Measurements from ENCODE around the gene ELFN1.

Gene ELFN1

GRCh38 chr7:1685000-1685624 is 15.0 kb downstream of the ELFN1 start:
- no peak overlapping the region for H3K9ac ChIP-seq (ENCODE audit: low read length)
- H3K27ac ChIP-seq (ENCODE audit: low read depth, low read length), result no peak overlapping the region
- H3K56ac ChIP-seq (ENCODE audit: low read length), result no peak overlapping the region
- H3K79me2 ChIP-seq (ENCODE audit: control insufficient read depth, insufficient read depth, low read length), result no peaks in the 10 kb centered on the region
- H3K36me3 ChIP-seq (ENCODE audit: control insufficient read depth, insufficient read depth, low read length), result no peaks in the 10 kb centered on the region
- no peak overlapping the region for H4K8ac ChIP-seq (ENCODE audit: low read depth, low read length)
- no CpG with 5 or more reads among the region's 1 CpG for WGBS (ENCODE audit: extremely low coverage, insufficient coverage, low lambda C conversion rate)
- no peak overlapping the region for H2BK15ac ChIP-seq (replicated peaks; ENCODE audit: low read depth)
- no peak overlapping the region for H3K23ac ChIP-seq (ENCODE audit: low read length)
- H3K4me1 ChIP-seq (ENCODE audit: control insufficient read depth, low read depth, low read length), result no peaks in the 10 kb centered on the region
- no peak overlapping the region for H2AK5ac ChIP-seq (ENCODE audit: low read length)
- no peak overlapping the region for H3K4me2 ChIP-seq (ENCODE audit: low read length)
- no peak overlapping the region for H2BK5ac ChIP-seq (ENCODE audit: low read length)
- H3K79me1 ChIP-seq (ENCODE audit: low read length), result no peaks in the 10 kb centered on the region
- H3K27me3 ChIP-seq (ENCODE audit: insufficient read depth, low read length, poor library complexity), result no peaks in the 10 kb centered on the region
- no peak overlapping the region for H3K4me3 ChIP-seq (ENCODE audit: low read length)
- no peak overlapping the region for H2BK120ac ChIP-seq (ENCODE audit: low read depth, low read length)
- H4K5ac ChIP-seq (ENCODE audit: low read length), result no peak overlapping the region
- no peak overlapping the region for H3K4ac ChIP-seq (ENCODE audit: low read depth, low read length)
- no peak overlapping the region for H3K18ac ChIP-seq (ENCODE audit: low read length)
- DNase-seq, result no peak

- Histone ChIP-seq H2BK5ac (ENCODE audit: low read length) (no peak overlapping the region), H3K9ac (ENCODE audit: low read length) (no peak overlapping the region), H3K79me1 (ENCODE audit: low read length) (no peaks in the 10 kb centered on the region), H3K79me2 (ENCODE audit: control insufficient read depth, insufficient read depth, low read length) (no peaks in the 10 kb centered on the region), H4K8ac (ENCODE audit: low read depth, low read length) (no peak overlapping the region), H3K4me2 (ENCODE audit: low read length) (no peak overlapping the region), H4K5ac (ENCODE audit: low read length) (no peak overlapping the region), H2BK120ac (ENCODE audit: low read depth, low read length) (no peak overlapping the region), H3K56ac (ENCODE audit: low read length) (no peak overlapping the region), H2AK5ac (ENCODE audit: low read length) (no peak overlapping the region), H3K4ac (ENCODE audit: low read depth, low read length) (no peak overlapping the region), H3K27me3 (ENCODE audit: insufficient read depth, low read length, poor library complexity) (no peaks in the 10 kb centered on the region), H3K23ac (ENCODE audit: low read length) (no peak overlapping the region), H3K36me3 (ENCODE audit: control insufficient read depth, insufficient read depth, low read length) (no peaks in the 10 kb centered on the region), H2BK15ac (replicated peaks; ENCODE audit: low read depth) (no peak overlapping the region), H3K4me3 (ENCODE audit: low read length) (no peak overlapping the region), H3K27ac (ENCODE audit: low read depth, low read length) (no peak overlapping the region), H3K4me1 (ENCODE audit: control insufficient read depth, low read depth, low read length) (no peaks in the 10 kb centered on the region), H3K18ac (ENCODE audit: low read length) (no peak overlapping the region)
- no peak for DNase-seq
Measured at GRCh38 chr7:1688542-1688941, 18.5 kb downstream of the ELFN1 start.

GRCh38 chr7:1689311-1689710 is 19.2 kb downstream of the ELFN1 start:
- Histone ChIP-seq H3K27ac (ENCODE audit: low read depth, low read length) (no peak overlapping the region), H3K27me3 (ENCODE audit: insufficient read depth, low read length, poor library complexity) (no peaks in the 10 kb centered on the region), H3K18ac (ENCODE audit: low read length) (no peak overlapping the region), H2BK120ac (ENCODE audit: low read depth, low read length) (no peak overlapping the region), H2BK5ac (ENCODE audit: low read length) (no peak overlapping the region), H3K4me2 (ENCODE audit: low read length) (no peak overlapping the region), H3K4me1 (ENCODE audit: control insufficient read depth, low read depth, low read length) (no peaks in the 10 kb centered on the region), H3K79me2 (ENCODE audit: control insufficient read depth, insufficient read depth, low read length) (no peaks in the 10 kb centered on the region), H4K8ac (ENCODE audit: low read depth, low read length) (no peak overlapping the region), H4K5ac (ENCODE audit: low read length) (no peak overlapping the region), H2BK15ac (replicated peaks; ENCODE audit: low read depth) (no peak overlapping the region), H3K56ac (ENCODE audit: low read length) (no peak overlapping the region), H3K23ac (ENCODE audit: low read length) (no peak overlapping the region), H3K4me3 (ENCODE audit: low read length) (no peak overlapping the region), H3K9ac (ENCODE audit: low read length) (no peak overlapping the region), H3K36me3 (ENCODE audit: control insufficient read depth, insufficient read depth, low read length) (no peaks in the 10 kb centered on the region), H3K4ac (ENCODE audit: low read depth, low read length) (no peak overlapping the region), H2AK5ac (ENCODE audit: low read length) (no peak overlapping the region), H3K79me1 (ENCODE audit: low read length) (no peaks in the 10 kb centered on the region)
- DNase-seq, result no peak
- no CpG with 5 or more reads among the region's 3 CpGs for WGBS (ENCODE audit: extremely low coverage, insufficient coverage, low lambda C conversion rate)

- no peak overlapping the region for H3K27ac ChIP-seq (ENCODE audit: low read depth, low read length)
- no peak overlapping the region for H2BK5ac ChIP-seq (ENCODE audit: low read length)
- 100% methylated on average over 1 of the region's 1 CpG for WGBS (ENCODE audit: extremely low coverage, insufficient coverage, low lambda C conversion rate)
- no peak overlapping the region for H3K4ac ChIP-seq (ENCODE audit: low read depth, low read length)
- H3K79me2 ChIP-seq (ENCODE audit: control insufficient read depth, insufficient read depth, low read length), result no peaks in the 10 kb centered on the region
- H2AK5ac ChIP-seq (ENCODE audit: low read length), result no peak overlapping the region
- no peak overlapping the region for H2BK120ac ChIP-seq (ENCODE audit: low read depth, low read length)
- no peak overlapping the region for H3K18ac ChIP-seq (ENCODE audit: low read length)
- no peak overlapping the region for H4K5ac ChIP-seq (ENCODE audit: low read length)
- no peak overlapping the region for H3K9ac ChIP-seq (ENCODE audit: low read length)
- H3K4me3 ChIP-seq (ENCODE audit: low read length), result no peak overlapping the region
- no peak for DNase-seq
- no peak overlapping the region for H2BK15ac ChIP-seq (replicated peaks; ENCODE audit: low read depth)
- no peak overlapping the region for H3K23ac ChIP-seq (ENCODE audit: low read length)
- no peaks in the 10 kb centered on the region for H3K79me1 ChIP-seq (ENCODE audit: low read length)
- no peaks in the 10 kb centered on the region for H3K36me3 ChIP-seq (ENCODE audit: control insufficient read depth, insufficient read depth, low read length)
- no peak overlapping the region for H3K56ac ChIP-seq (ENCODE audit: low read length)
- no peaks in the 10 kb centered on the region for H3K27me3 ChIP-seq (ENCODE audit: insufficient read depth, low read length, poor library complexity)
- H4K8ac ChIP-seq (ENCODE audit: low read depth, low read length), result no peak overlapping the region
- H3K4me1 ChIP-seq (ENCODE audit: control insufficient read depth, low read depth, low read length), result no peaks in the 10 kb centered on the region
- no peak overlapping the region for H3K4me2 ChIP-seq (ENCODE audit: low read length)
Measured at GRCh38 chr7:1690359-1690958, 20.4 kb downstream of the ELFN1 start.

- H3K27ac ChIP-seq (ENCODE audit: low read depth, low read length), result no peak overlapping the region
- H3K9ac ChIP-seq (ENCODE audit: low read length), result no peak overlapping the region
- H2BK120ac ChIP-seq (ENCODE audit: low read depth, low read length), result no peak overlapping the region
- H3K18ac ChIP-seq (ENCODE audit: low read length), result no peak overlapping the region
- no CpG with 5 or more reads among the region's 8 CpGs for WGBS (ENCODE audit: extremely low coverage, insufficient coverage, low lambda C conversion rate)
- no peak for DNase-seq
- no peak overlapping the region for H2BK5ac ChIP-seq (ENCODE audit: low read length)
- H3K36me3 ChIP-seq (ENCODE audit: control insufficient read depth, insufficient read depth, low read length), result no peaks in the 10 kb centered on the region
- no peak overlapping the region for H3K4me2 ChIP-seq (ENCODE audit: low read length)
- no peaks in the 10 kb centered on the region for H3K79me2 ChIP-seq (ENCODE audit: control insufficient read depth, insufficient read depth, low read length)
- H3K27me3 ChIP-seq (ENCODE audit: insufficient read depth, low read length, poor library complexity), result no peaks in the 10 kb centered on the region
- no peak overlapping the region for H4K5ac ChIP-seq (ENCODE audit: low read length)
- H2BK15ac ChIP-seq (replicated peaks; ENCODE audit: low read depth), result no peak overlapping the region
- H3K4me3 ChIP-seq (ENCODE audit: low read length), result no peak overlapping the region
- H3K79me1 ChIP-seq (ENCODE audit: low read length), result no peaks in the 10 kb centered on the region
- H3K4ac ChIP-seq (ENCODE audit: low read depth, low read length), result no peak overlapping the region
- H4K8ac ChIP-seq (ENCODE audit: low read depth, low read length), result no peak overlapping the region
- H2AK5ac ChIP-seq (ENCODE audit: low read length), result no peak overlapping the region
- no peak overlapping the region for H3K23ac ChIP-seq (ENCODE audit: low read length)
- no peaks in the 10 kb centered on the region for H3K4me1 ChIP-seq (ENCODE audit: control insufficient read depth, low read depth, low read length)
- no peak overlapping the region for H3K56ac ChIP-seq (ENCODE audit: low read length)
Measured at GRCh38 chr7:1691096-1691495, 21.0 kb downstream of the ELFN1 start.

Measured in mesendoderm (in vitro differentiated cells).